NCI-H446 (cell line): ENCODE results near the gene UGT1A5.
"Not testable (repeated sequence)": the region's sequence is repeated elsewhere in the genome, so short reads cannot be mapped to it uniquely, and the experiment has no call there.

Experiments used
- DNase-seq, 2 experiments: peaks; one replicate each; lab custom pipeline; 2025; lab: John Stamatoyannopoulos, UW

Gene UGT1A5

GRCh38 chr2:233693963-233694362, 18.7 kb upstream of the UGT1A5 start:
- DNase-seq: no peak

- no peak for DNase-seq
These were observed 14.0 kb upstream of the UGT1A5 start for GRCh38 chr2:233698740-233699139.

GRCh38 chr2:233699424-233700027, 13.2 kb upstream of the UGT1A5 start:
- DNase-seq: no peak

- no peak for DNase-seq
These were observed 12.6 kb upstream of the UGT1A5 start for GRCh38 chr2:233700028-233700635.

- DNase-seq: not testable (repeated sequence)
These were observed 11.9 kb upstream of the UGT1A5 start for GRCh38 chr2:233700842-233701241.

GRCh38 chr2:233702238-233702637, 10.5 kb upstream of the UGT1A5 start:
- DNase-seq: no peak

GRCh38 chr2:233705911-233706506, 6.7 kb upstream of the UGT1A5 start:
- DNase-seq: no peak

- no peak for DNase-seq
These were observed 6.0 kb upstream of the UGT1A5 start for GRCh38 chr2:233706720-233707119.

GRCh38 chr2:233707940-233708644, 4.6 kb upstream of the UGT1A5 start:
- DNase-seq: no peak

GRCh38 chr2:233708942-233709341, 3.8 kb upstream of the UGT1A5 start:
- peak in 1 of 2 experiments; percentile 46 for DNase-seq

- peak; percentile 17 to 69 for DNase-seq
These were observed 1.2 kb upstream of the UGT1A5 start for GRCh38 chr2:233711312-233712008.

- DNase-seq: no peak
These were observed 532 bp downstream of the UGT1A5 start for GRCh38 chr2:233713262-233713615.

- no peak for DNase-seq
These were observed 1.4 kb downstream of the UGT1A5 start for GRCh38 chr2:233714121-233714520.

GRCh38 chr2:233718552-233718951, 5.8 kb downstream of the UGT1A5 start, which contains the start of gene UGT1A4:
TSS of gene UGT1A4 (plus strand) at chr2:233718736. CDS start at chr2:233718821, 85 bp downstream.
- no peak for DNase-seq

GRCh38 chr2:233728723-233729301, 16.1 kb downstream of the UGT1A5 start, which contains the start of gene UGT1A3:
TSS of gene UGT1A3 (plus strand) at chr2:233729042. CDS start at chr2:233729127, 85 bp downstream.
- no peak for DNase-seq

- DNase-seq: not testable (repeated sequence)
These were observed 24.4 kb downstream of the UGT1A5 start for GRCh38 chr2:233736868-233737653.

GRCh38 chr2:233740870-233741269, 28.2 kb downstream of the UGT1A5 start:
- DNase-seq: no peak

- no peak for DNase-seq
These were observed 31.0 kb downstream of the UGT1A5 start for GRCh38 chr2:233743464-233744259.

GRCh38 chr2:233745073-233745755, 32.5 kb downstream of the UGT1A5 start:
- DNase-seq: no peak
